Sigmoid colon (tissue), 7 donors: Measurements from ENCODE around the gene DGAT2. TPM values are rescaled to one million over a fixed set of nuclear protein-coding genes. Genes with fewer than 3 reads are reported as not detected.

Experiments used
- DNase-seq: peaks from one replicate; pipeline ENCODE4 v3.0.0-alpha.2; 2019
- H3K27ac ChIP-seq, 4 donors: fragments of 200-600 bp; sonication (generic); one replicate each; pipeline ENCODE4 v1.5.1; 2016 to 2019; ENCODE audit warnings: mild to moderate bottlenecking in 1 of 4
- H3K27me3 ChIP-seq, 3 donors: fragments of 200-600 bp; sonication (generic); one replicate each; pipeline ENCODE4 v1.5.1; 2019; ENCODE audit warnings: mild to moderate bottlenecking in 1 of 3
- H3K36me3 ChIP-seq, 4 donors: fragments of 200-600 bp; sonication (generic); one replicate each; pipeline ENCODE4 v1.5.1; 2016 to 2019
- H3K4me1 ChIP-seq, 4 donors: fragments of 200-600 bp; sonication (generic); one replicate each; pipeline ENCODE4 v1.5.1; 2017 to 2019
- H3K4me3 ChIP-seq, 4 donors: fragments of 200-600 bp; sonication (generic); one replicate each; pipeline ENCODE4 v1.5.1; 2017 to 2019; ENCODE audit warnings: mild to moderate bottlenecking in 2 of 4, moderate library complexity in 1 of 4
- H3K9me3 ChIP-seq, 4 donors: fragments of 200-600 bp in 3 of 4; sonication (generic) in 3 of 4; one replicate each; pipeline versions ENCODE4 v1.5.1 to v1.6.1; 2013 to 2019
- EP300 ChIP-seq, 4 donors: sonication (generic); formaldehyde crosslinking; IDR thresholded peaks; one replicate each; pipeline ENCODE4 v1.6.1; 2017; ENCODE audit warnings: antibody characterized with exemption in 4 of 4
- POLR2A ChIP-seq, 2 donors: fragments of 450-650 bp; IDR thresholded peaks; one replicate each; pipeline ENCODE4 v1.6.1; 2016; ENCODE audit warnings: antibody characterized with exemption in 2 of 2, mild to moderate bottlenecking in 2 of 2, moderate library complexity in 2 of 2
- POLR2AphosphoS5 ChIP-seq, 4 donors: sonication (generic); formaldehyde crosslinking; IDR thresholded peaks; one replicate each; pipeline ENCODE4 v1.6.1; 2017; ENCODE audit warnings: antibody characterized with exemption in 4 of 4
- WGBS, 2 donors: extraction: QIAGEN DNeasy Blood & Tissue Kit; methylation state at CpG; one replicate each; pipeline ENCODE4 v1.1.7; 2013; 5-methylcytosine and 5-hydroxymethylcytosine counted together
- intact Hi-C: fragments of 100-400 bp; cut with DNase I; formaldehyde crosslinking; loops from one replicate; pipeline ENCODE4 v1.15.1; 2023
- polyA plus RNA-seq, 3 donors: library from polyadenylated mRNA; stranded (reverse); fragments of 200-250 nt; gene quantifications; one replicate each; pipeline ENCODE4 v1.2.3, GENCODE V29; 2013
- total RNA-seq, 4 donors: library from RNA; depleted of rRNA; stranded (reverse); fragments of >200 nt; gene quantifications; one replicate each; pipeline ENCODE4 v1.1.0, GENCODE V29; 2016
- TF ChIP-seq, protein P1 (sequence below), 4 experiments: fragments of 450-650 bp in 3 of 4; fragments of 200-600 bp in 1 of 4; IDR thresholded peaks; one replicate each; pipeline ENCODE4 v1.5.1; 2016 to 2019; ENCODE audit warnings: antibody characterized with exemption in 4 of 4, mild to moderate bottlenecking in 3 of 4, moderate library complexity in 2 of 4
- donor health status: healthy with polysubstance abuse.
- donor health status: Bipolar disorder and iron deficiency.
- donor health status: healthy.

Gene DGAT2
- total and polyA plus RNA-seq, 7 donors, result 0.55 to 20.3 (median 1.2) TPM

DNA sequence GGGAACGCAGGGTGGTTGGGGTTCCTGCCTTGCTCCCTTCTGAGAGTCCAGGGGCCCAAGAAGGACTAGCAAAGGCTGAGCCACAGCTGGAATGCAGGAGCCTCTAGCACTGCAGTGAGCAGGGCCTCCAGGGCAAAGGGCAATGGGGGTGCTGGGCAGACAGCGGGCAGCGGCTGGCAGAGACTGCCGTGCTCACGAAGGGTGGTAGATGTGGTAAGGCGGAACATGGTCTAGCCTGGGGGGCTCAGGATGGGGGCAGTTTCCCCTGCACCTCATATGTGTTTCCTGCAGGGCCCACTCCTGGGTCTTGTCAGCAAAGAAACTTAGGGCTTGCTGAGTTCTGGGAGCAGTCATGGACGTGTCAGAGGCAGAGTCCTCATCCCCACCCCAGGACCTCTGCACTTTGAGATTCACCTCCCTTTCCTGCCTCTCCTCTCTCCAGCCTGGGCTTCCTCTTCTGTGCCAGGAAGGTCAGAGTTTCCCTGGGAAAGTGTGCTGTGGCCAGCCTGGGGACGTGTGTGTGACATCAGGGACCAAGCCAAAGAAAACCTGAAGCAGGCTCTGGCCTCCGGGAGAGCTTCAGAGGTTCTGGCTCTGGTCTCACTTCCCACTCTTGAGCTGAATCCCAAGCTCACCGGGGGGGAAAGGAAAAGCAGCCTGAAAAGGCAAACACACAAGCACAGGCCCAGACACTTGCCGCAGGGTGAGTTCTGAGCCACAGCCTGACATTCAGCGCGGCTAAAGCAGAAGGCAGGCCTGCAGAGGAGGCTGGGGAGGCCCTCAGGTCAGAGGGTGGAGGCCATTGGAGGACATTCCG, 46.5 kb upstream of the DGAT2 start:
- H3K4me1 ChIP-seq, result no peaks in the 10 kb centered on the region
- H3K4me3 ChIP-seq, result no peak overlapping the region
- no peak for DNase-seq
- H3K27me3 ChIP-seq, result no peaks in the 10 kb centered on the region
- no peaks in the 10 kb centered on the region for H3K36me3 ChIP-seq
- intact Hi-C loops, result no loop called here
- no peak overlapping the region for H3K27ac ChIP-seq
- H3K9me3 ChIP-seq, result no peaks in the 10 kb centered on the region
- TF ChIP-seq EP300 (IDR thresholded peaks at IDR 0.05) (no peak), POLR2A (IDR thresholded peaks at IDR 0.05) (no peak), POLR2AphosphoS5 (IDR thresholded peaks at IDR 0.05) (no peak)
- WGBS, 2 donors, result 47 to 79% methylated on average over 14 of the region's 14 CpGs

DNA sequence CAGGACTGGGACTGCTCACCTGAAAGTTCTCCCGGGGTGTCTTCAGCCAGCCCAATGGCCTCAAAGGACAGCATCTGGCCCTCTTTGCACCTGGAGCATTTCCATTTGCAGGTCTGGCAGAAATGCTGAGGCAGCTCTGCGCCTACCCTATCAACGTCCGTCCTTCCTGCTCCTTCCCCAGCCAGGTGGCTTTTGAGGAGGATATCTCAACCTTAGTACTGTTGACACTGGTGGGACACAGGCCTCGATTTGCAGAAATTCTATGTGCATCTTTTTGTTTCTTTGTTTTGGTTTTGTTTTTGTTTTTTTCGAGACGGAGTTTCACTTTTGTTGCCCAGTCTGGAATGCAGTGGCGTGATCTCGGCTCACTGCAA, 45.9 kb upstream of the DGAT2 start:
- no peaks in the 10 kb centered on the region for H3K27me3 ChIP-seq
- no peaks in the 10 kb centered on the region for H3K36me3 ChIP-seq
- intact Hi-C loops, result no loop called here
- TF ChIP-seq POLR2A (IDR thresholded peaks at IDR 0.05), result no peak
- TF ChIP-seq EP300 (IDR thresholded peaks at IDR 0.05), result no peak
- no peak for TF ChIP-seq POLR2AphosphoS5 (IDR thresholded peaks at IDR 0.05)
- TF ChIP-seq, protein P1, sequence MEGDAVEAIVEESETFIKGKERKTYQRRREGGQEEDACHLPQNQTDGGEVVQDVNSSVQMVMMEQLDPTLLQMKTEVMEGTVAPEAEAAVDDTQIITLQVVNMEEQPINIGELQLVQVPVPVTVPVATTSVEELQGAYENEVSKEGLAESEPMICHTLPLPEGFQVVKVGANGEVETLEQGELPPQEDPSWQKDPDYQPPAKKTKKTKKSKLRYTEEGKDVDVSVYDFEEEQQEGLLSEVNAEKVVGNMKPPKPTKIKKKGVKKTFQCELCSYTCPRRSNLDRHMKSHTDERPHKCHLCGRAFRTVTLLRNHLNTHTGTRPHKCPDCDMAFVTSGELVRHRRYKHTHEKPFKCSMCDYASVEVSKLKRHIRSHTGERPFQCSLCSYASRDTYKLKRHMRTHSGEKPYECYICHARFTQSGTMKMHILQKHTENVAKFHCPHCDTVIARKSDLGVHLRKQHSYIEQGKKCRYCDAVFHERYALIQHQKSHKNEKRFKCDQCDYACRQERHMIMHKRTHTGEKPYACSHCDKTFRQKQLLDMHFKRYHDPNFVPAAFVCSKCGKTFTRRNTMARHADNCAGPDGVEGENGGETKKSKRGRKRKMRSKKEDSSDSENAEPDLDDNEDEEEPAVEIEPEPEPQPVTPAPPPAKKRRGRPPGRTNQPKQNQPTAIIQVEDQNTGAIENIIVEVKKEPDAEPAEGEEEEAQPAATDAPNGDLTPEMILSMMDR (IDR thresholded peaks at IDR 0.05), result no peak
- WGBS, 2 donors, result 80 to 89% methylated on average over 9 of the region's 9 CpGs
- no peak for DNase-seq
- no peak overlapping the region for H3K4me3 ChIP-seq
- no peaks in the 10 kb centered on the region for H3K9me3 ChIP-seq
- H3K27ac ChIP-seq, result no peak overlapping the region
- H3K4me1 ChIP-seq, result no peaks in the 10 kb centered on the region

DNA sequence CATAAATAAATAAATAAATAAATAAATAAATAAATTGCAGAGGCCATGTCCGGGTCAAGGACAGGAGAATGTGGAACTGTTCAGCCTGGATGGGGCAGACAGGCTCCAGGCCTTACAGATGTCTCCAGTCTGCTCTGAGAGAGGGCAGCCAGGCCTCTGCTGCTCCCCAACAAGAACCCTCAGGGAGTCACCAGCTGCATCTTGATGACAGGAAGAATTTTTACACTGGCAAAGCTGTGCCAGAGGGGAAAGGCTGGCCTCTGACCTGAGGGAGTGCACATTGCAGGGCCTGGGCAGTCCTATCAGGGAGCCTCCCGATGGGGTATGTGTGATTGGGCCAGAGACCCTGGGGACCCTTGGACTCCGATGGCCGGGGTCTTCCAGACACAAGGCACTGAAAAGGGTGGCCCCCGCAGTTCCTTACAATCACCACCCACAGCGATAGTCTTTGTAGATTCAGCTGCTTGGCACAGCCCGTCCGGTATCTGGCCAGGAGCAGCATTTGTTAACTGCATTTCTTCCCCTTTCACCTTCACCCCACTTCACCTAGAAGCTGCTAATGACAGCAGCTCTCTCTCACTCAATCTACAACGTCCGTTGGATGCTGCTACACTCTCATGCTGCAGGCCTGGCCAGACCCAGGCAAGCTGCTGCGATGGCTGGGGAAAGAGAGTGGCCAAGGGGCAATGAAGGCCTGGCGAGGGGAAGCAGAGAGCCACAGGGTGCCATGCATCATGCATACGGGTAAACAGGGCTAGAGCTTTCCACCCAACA, 42.8 kb upstream of the DGAT2 start:
- DNase-seq, result no peak
- intact Hi-C loops, result no loop called here
- 92% methylated on average over 13 of the region's 13 CpGs for WGBS, 2 donors

DNA sequence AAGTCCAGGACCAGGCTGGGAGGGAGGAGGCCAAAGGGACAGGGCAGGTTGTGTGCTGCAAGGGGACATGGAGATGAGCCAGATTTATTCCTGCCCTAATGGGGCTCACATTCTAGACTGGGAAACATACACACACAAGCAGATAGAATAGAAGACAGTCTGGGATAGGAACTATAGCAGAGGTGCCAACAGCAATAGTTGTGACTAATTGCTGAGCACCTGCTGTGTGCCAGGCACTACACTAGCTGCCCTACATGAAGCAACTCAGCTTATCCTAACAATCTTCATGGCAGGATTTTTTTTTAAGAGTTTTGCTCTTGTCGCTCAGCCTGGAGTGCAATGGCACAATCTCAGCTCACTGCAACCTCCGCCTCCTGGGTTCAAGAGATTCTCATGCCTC, 39.6 kb upstream of the DGAT2 start:
- 97 to 99% methylated on average over 2 of the region's 2 CpGs for WGBS, 2 donors
- DNase-seq, result no peak
- intact Hi-C loops, result no loop called here
- Histone ChIP-seq H3K4me1 (peaks cover 0 to 12% (median 9%) of the 10 kb centered on the region in 4 donors), H3K4me3 (no peak overlapping the region), H3K9me3 (no peaks in the 10 kb centered on the region), H3K36me3 (no peaks in the 10 kb centered on the region), H3K27ac (no peak overlapping the region), H3K27me3 (no peaks in the 10 kb centered on the region)
- TF ChIP-seq POLR2A (IDR thresholded peaks at IDR 0.05), result no peak
- no peak for TF ChIP-seq EP300 (IDR thresholded peaks at IDR 0.05)
- TF ChIP-seq, protein P1 (IDR thresholded peaks at IDR 0.05), result no peak
- no peak for TF ChIP-seq POLR2AphosphoS5 (IDR thresholded peaks at IDR 0.05)

More for the DNA sequence above, 42.8 kb upstream of the DGAT2 start:
- no peaks in the 10 kb centered on the region for H3K9me3 ChIP-seq
- no peak for TF ChIP-seq POLR2AphosphoS5 (IDR thresholded peaks at IDR 0.05)
- no peak overlapping the region for H3K4me3 ChIP-seq
- no peaks in the 10 kb centered on the region for H3K36me3 ChIP-seq
- no peaks in the 10 kb centered on the region for H3K4me1 ChIP-seq
- H3K27me3 ChIP-seq, result no peaks in the 10 kb centered on the region
- no peak overlapping the region for H3K27ac ChIP-seq

DNA sequence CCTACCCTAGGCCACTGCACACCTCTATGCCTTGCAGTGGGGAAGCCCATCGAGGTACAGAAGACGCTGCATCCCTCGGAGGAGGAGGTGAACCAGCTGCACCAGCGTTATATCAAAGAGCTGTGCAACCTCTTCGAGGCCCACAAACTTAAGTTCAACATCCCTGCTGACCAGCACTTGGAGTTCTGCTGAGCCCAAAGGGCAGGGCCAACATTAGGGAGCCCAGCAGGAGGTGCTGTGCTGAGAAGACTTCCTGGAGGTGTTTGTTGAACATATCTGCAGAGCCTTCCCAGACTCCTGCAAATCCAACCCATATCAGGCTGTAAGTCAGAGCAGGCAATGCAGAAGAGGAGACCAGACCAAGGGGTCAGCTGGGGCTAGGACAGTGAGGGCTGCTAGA, 37.5 kb upstream of the DGAT2 start:
- Histone ChIP-seq H3K4me3 (no peak overlapping the region), H3K27ac (no peak overlapping the region), H3K36me3 (no peaks in the 10 kb centered on the region), H3K27me3 (no peaks in the 10 kb centered on the region), H3K9me3 (no peaks in the 10 kb centered on the region), H3K4me1 (peaks cover 0 to 20% (median 13%) of the 10 kb centered on the region in 4 donors)
- intact Hi-C loops, result no loop called here
- WGBS, 2 donors, result 94 to 97% methylated on average over 5 of the region's 5 CpGs
- no peak for TF ChIP-seq POLR2A (IDR thresholded peaks at IDR 0.05)
- TF ChIP-seq, protein P1 (IDR thresholded peaks at IDR 0.05), result no peak
- TF ChIP-seq POLR2AphosphoS5 (IDR thresholded peaks at IDR 0.05), result no peak
- TF ChIP-seq EP300 (IDR thresholded peaks at IDR 0.05), result no peak
- DNase-seq, result no peak
